HepG2 (cell line): Measurements from ENCODE around the gene CHID1. TPM values are rescaled to one million over a fixed set of nuclear protein-coding genes. Genes with fewer than 3 reads are reported as not detected.

Experiments used
- HNRNPLL ChIP-seq: fragments of 200-400 bp; formaldehyde crosslinking; IDR thresholded peaks from 2 replicates; pipeline ENCODE4 v1.6.1; 2017; ENCODE audit warnings: mild to moderate bottlenecking, low read depth, low read length; ENCODE audit not compliant: poor library complexity, severe bottlenecking
- HOXA7 ChIP-seq: sonication (generic); formaldehyde crosslinking; IDR thresholded peaks from 2 replicates; pipeline ENCODE4 v1.8.1; 2022; ENCODE audit warnings: mild to moderate bottlenecking, missing genetic modification reagents, moderate library complexity
- MED13 ChIP-seq: sonication (generic); formaldehyde crosslinking; IDR thresholded peaks from 2 replicates; pipeline ENCODE4 v1.5.0; 2020; ENCODE audit warnings: missing genetic modification reagents
- ZKSCAN1 ChIP-seq: fragments of 150-350 bp; IDR thresholded peaks from 2 replicates; pipeline ENCODE4 v1.6.1; 2014; ENCODE audit warnings: low read length
- ZNF616 ChIP-seq: sonication (generic); formaldehyde crosslinking; IDR thresholded peaks from 2 replicates; pipeline ENCODE4 v1.5.0; 2020; ENCODE audit warnings: low read depth, mild to moderate bottlenecking, missing genetic modification reagents
- polyA plus RNA-seq, 8 experiments: library from polyadenylated mRNA; depleted of rRNA in 3 of 8; stranded (reverse) in 7 of 8; unstranded in 1 of 8; fragments of >200 nt; fragmentation: Illumina TruSeq in 4 of 8; extraction: Trizol in 4 of 8; gene quantifications; 2 replicates each; pipeline versions ENCODE4 v1.2.1 to v1.2.3, GENCODE V29; 2011 to 2016; ENCODE audit warnings: low read depth in 4 of 8, missing spikeins in 1 of 8, mixed read lengths in 1 of 8; ENCODE audit not compliant: insufficient read depth in 1 of 8
- total RNA-seq, 5 experiments: library from RNA; depleted of rRNA; stranded (reverse); fragments of >200 nt; fragmentation: Illumina TruSeq; extraction: Trizol; gene quantifications; 2 replicates each; pipeline ENCODE4 v1.2.3, GENCODE V29; 2016; ENCODE audit warnings: low read depth in 1 of 5
- TF ChIP-seq, protein P1 (sequence below): sonication (generic); formaldehyde crosslinking; IDR thresholded peaks from 2 replicates; pipeline ENCODE4 v1.5.1; 2020; ENCODE audit warnings: mild to moderate bottlenecking, missing genetic modification reagents, moderate library complexity
- TF ChIP-seq, protein P2 (sequence below): sonication (generic); formaldehyde crosslinking; IDR thresholded peaks from 2 replicates; pipeline ENCODE4 v1.9.0; 2021; ENCODE audit warnings: missing genetic modification reagents, borderline replicate concordance
- TF ChIP-seq, protein P3 (sequence below): sonication (generic); formaldehyde crosslinking; conservative IDR thresholded peaks from 2 replicates; pipeline ENCODE4 v1.8.0; 2022; ENCODE audit warnings: missing genetic modification reagents
- TF ChIP-seq, protein P4 (sequence below): sonication (generic); formaldehyde crosslinking; IDR thresholded peaks from 2 replicates; pipeline ENCODE4 v1.5.0; 2020; ENCODE audit warnings: mild to moderate bottlenecking, missing genetic modification reagents

CHID1 gene
- total and polyA plus RNA-seq, 2 of the 13 experiments (the other 11 are each of a cell fraction or from before 2014, with no cell fraction given) = 65.1 to 93.6 TPM

DNA sequence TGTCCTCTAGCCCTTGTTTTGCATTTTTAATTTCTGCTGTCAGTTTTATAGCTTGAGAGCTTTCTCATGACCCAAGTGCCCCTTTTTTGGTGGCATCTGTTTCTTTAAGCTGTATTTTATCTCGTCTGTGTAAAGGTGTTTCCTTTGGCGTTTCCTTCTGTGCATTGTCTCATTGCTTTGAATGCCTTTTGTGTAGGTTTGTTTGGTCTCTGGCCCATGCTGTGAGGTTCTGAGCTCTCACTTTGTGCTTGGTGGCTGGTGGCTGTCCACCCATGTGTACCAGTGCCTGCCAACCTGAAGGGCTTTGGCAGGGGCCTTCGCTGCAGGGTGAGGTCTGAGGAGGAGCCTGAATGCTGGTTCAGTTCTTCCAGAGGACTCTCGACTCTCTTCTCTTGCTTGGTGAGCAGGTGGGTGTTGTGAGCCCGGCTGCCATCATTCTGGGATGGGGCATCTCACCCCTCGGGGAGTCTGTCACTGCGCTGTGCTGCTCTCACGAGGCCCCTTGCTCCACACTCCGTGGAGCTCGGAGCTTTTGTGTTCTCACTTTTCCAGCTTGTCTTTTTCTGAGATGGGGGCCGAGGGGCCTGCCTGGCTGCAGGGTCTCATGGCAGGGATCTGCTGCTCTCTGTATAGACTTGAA is 30.0 kb upstream of the CHID1 start (continued):
- TF ChIP-seq HOXA7 (CRISPR knock-in tag) (no peak), ZNF616 (no peak), ZKSCAN1 (no peak), MED13 (CRISPR knock-in tag) (no peak), HNRNPLL (no peak)
- TF ChIP-seq, protein P1, sequence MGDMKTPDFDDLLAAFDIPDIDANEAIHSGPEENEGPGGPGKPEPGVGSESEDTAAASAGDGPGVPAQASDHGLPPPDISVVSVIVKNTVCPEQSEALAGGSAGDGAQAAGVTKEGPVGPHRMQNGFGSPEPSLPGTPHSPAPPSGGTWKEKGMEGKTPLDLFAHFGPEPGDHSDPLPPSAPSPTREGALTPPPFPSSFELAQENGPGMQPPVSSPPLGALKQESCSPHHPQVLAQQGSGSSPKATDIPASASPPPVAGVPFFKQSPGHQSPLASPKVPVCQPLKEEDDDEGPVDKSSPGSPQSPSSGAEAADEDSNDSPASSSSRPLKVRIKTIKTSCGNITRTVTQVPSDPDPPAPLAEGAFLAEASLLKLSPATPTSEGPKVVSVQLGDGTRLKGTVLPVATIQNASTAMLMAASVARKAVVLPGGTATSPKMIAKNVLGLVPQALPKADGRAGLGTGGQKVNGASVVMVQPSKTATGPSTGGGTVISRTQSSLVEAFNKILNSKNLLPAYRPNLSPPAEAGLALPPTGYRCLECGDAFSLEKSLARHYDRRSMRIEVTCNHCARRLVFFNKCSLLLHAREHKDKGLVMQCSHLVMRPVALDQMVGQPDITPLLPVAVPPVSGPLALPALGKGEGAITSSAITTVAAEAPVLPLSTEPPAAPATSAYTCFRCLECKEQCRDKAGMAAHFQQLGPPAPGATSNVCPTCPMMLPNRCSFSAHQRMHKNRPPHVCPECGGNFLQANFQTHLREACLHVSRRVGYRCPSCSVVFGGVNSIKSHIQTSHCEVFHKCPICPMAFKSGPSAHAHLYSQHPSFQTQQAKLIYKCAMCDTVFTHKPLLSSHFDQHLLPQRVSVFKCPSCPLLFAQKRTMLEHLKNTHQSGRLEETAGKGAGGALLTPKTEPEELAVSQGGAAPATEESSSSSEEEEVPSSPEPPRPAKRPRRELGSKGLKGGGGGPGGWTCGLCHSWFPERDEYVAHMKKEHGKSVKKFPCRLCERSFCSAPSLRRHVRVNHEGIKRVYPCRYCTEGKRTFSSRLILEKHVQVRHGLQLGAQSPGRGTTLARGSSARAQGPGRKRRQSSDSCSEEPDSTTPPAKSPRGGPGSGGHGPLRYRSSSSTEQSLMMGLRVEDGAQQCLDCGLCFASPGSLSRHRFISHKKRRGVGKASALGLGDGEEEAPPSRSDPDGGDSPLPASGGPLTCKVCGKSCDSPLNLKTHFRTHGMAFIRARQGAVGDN = peak; percentile 33
- TF ChIP-seq, protein P2, sequence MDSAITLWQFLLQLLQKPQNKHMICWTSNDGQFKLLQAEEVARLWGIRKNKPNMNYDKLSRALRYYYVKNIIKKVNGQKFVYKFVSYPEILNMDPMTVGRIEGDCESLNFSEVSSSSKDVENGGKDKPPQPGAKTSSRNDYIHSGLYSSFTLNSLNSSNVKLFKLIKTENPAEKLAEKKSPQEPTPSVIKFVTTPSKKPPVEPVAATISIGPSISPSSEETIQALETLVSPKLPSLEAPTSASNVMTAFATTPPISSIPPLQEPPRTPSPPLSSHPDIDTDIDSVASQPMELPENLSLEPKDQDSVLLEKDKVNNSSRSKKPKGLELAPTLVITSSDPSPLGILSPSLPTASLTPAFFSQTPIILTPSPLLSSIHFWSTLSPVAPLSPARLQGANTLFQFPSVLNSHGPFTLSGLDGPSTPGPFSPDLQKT = no peak
- TF ChIP-seq, protein P3, sequence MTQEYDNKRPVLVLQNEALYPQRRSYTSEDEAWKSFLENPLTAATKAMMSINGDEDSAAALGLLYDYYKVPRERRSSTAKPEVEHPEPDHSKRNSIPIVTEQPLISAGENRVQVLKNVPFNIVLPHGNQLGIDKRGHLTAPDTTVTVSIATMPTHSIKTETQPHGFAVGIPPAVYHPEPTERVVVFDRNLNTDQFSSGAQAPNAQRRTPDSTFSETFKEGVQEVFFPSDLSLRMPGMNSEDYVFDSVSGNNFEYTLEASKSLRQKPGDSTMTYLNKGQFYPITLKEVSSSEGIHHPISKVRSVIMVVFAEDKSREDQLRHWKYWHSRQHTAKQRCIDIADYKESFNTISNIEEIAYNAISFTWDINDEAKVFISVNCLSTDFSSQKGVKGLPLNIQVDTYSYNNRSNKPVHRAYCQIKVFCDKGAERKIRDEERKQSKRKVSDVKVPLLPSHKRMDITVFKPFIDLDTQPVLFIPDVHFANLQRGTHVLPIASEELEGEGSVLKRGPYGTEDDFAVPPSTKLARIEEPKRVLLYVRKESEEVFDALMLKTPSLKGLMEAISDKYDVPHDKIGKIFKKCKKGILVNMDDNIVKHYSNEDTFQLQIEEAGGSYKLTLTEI (CRISPR knock-in tag) = no peak
- TF ChIP-seq, protein P4, sequence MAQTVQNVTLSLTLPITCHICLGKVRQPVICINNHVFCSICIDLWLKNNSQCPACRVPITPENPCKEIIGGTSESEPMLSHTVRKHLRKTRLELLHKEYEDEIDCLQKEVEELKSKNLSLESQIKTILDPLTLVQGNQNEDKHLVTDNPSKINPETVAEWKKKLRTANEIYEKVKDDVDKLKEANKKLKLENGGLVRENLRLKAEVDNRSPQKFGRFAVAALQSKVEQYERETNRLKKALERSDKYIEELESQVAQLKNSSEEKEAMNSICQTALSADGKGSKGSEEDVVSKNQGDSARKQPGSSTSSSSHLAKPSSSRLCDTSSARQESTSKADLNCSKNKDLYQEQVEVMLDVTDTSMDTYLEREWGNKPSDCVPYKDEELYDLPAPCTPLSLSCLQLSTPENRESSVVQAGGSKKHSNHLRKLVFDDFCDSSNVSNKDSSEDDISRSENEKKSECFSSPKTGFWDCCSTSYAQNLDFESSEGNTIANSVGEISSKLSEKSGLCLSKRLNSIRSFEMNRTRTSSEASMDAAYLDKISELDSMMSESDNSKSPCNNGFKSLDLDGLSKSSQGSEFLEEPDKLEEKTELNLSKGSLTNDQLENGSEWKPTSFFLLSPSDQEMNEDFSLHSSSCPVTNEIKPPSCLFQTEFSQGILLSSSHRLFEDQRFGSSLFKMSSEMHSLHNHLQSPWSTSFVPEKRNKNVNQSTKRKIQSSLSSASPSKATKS = no peak
